ENCODE measurements around the gene DCAF11. TPM values are rescaled to one million over a fixed set of nuclear protein-coding genes. Genes with fewer than 3 reads are reported as not detected.
A peak's percentile ranks its signal among the peaks of the same experiment; 100 is the strongest.

The DCAF11 gene
- total RNA-seq, 1 donor from 2014 or later: 85.6 TPM

- Histone ChIP-seq H3K9ac (ENCODE audit: low read depth in 1 of 3, low read length in 3 of 3) (peak overlapping the region in 1 of 3 donors; percentile 27), H3K27ac (ENCODE audit: low read depth, low read length) (no peak overlapping the region), H3K27me3 (ENCODE audit: control insufficient read depth in 3 of 3, insufficient read depth in 3 of 3, low read length in 3 of 3) (no peaks in the 10 kb centered on the region), H3K9me3 (ENCODE audit: control insufficient read depth in 3 of 3, low read length in 3 of 3) (no peaks in the 10 kb centered on the region), H3K36me3 (ENCODE audit: control insufficient read depth in 3 of 3, insufficient read depth in 3 of 3, low read length in 3 of 3) (peaks cover 53 to 61% (median 57%) of the 10 kb centered on the region in 3 donors), H3K4me1 (ENCODE audit: control insufficient read depth in 3 of 3, insufficient read depth in 3 of 3, low read length in 3 of 3) (peaks cover 12 to 20% (median 13%) of the 10 kb centered on the region in 3 donors), H3K4me3 (ENCODE audit: low read length in 3 of 3) (no peak overlapping the region)
These were observed 42.3 kb downstream of the DCAF11 start for GRCh38 chr14:24156840-24157239.

- Histone ChIP-seq H3K4me3 (ENCODE audit: low read length in 3 of 3) (no peak overlapping the region), H3K4me1 (ENCODE audit: control insufficient read depth in 3 of 3, insufficient read depth in 3 of 3, low read length in 3 of 3) (peaks cover 14 to 25% (median 18%) of the 10 kb centered on the region in 3 donors), H3K27ac (ENCODE audit: low read depth, low read length) (no peak overlapping the region), H3K9me3 (ENCODE audit: control insufficient read depth in 3 of 3, low read length in 3 of 3) (no peaks in the 10 kb centered on the region), H3K9ac (ENCODE audit: low read depth in 1 of 3, low read length in 3 of 3) (no peak overlapping the region), H3K36me3 (ENCODE audit: control insufficient read depth in 3 of 3, insufficient read depth in 3 of 3, low read length in 3 of 3) (peaks cover 49 to 57% (median 54%) of the 10 kb centered on the region in 3 donors), H3K27me3 (ENCODE audit: control insufficient read depth in 3 of 3, insufficient read depth in 3 of 3, low read length in 3 of 3) (no peaks in the 10 kb centered on the region)
These were observed 42.8 kb downstream of the DCAF11 start for GRCh38 chr14:24157331-24157730.

- Histone ChIP-seq H3K4me3 (ENCODE audit: low read length in 3 of 3) (no peak overlapping the region), H3K36me3 (ENCODE audit: control insufficient read depth in 3 of 3, insufficient read depth in 3 of 3, low read length in 3 of 3) (peaks cover 64 to 68% (median 65%) of the 10 kb centered on the region in 3 donors), H3K9ac (ENCODE audit: low read depth in 1 of 3, low read length in 3 of 3) (peak overlapping the region in 1 of 3 donors; percentile 40), H3K4me1 (ENCODE audit: control insufficient read depth in 3 of 3, insufficient read depth in 3 of 3, low read length in 3 of 3) (peaks cover 24 to 34% (median 25%) of the 10 kb centered on the region in 3 donors), H3K27ac (ENCODE audit: low read depth, low read length) (peak overlapping the region; percentile 88), H3K9me3 (ENCODE audit: control insufficient read depth in 3 of 3, low read length in 3 of 3) (no peaks in the 10 kb centered on the region), H3K27me3 (ENCODE audit: control insufficient read depth in 3 of 3, insufficient read depth in 3 of 3, low read length in 3 of 3) (no peaks in the 10 kb centered on the region)
These were observed 45.4 kb downstream of the DCAF11 start for GRCh38 chr14:24159777-24160498.

- peak overlapping the region in 1 of 3 donors; percentile 54 for H3K9ac ChIP-seq (ENCODE audit: low read depth in 1 of 3, low read length in 3 of 3)
- peaks cover 64 to 68% (median 65%) of the 10 kb centered on the region in 3 donors for H3K36me3 ChIP-seq (ENCODE audit: control insufficient read depth in 3 of 3, insufficient read depth in 3 of 3, low read length in 3 of 3)
- peak overlapping the region; percentile 88 for H3K27ac ChIP-seq (ENCODE audit: low read depth, low read length)
- H3K27me3 ChIP-seq (ENCODE audit: control insufficient read depth in 3 of 3, insufficient read depth in 3 of 3, low read length in 3 of 3): no peaks in the 10 kb centered on the region
- no peak overlapping the region for H3K4me3 ChIP-seq (ENCODE audit: low read length in 3 of 3)
- H3K9me3 ChIP-seq (ENCODE audit: control insufficient read depth in 3 of 3, low read length in 3 of 3): no peaks in the 10 kb centered on the region
- peaks cover 24 to 30% (median 25%) of the 10 kb centered on the region in 3 donors for H3K4me1 ChIP-seq (ENCODE audit: control insufficient read depth in 3 of 3, insufficient read depth in 3 of 3, low read length in 3 of 3)
These were observed 45.9 kb downstream of the DCAF11 start for GRCh38 chr14:24160499-24160849.

- H3K4me3 ChIP-seq (ENCODE audit: low read length in 3 of 3): peak within 1 kb of the TSS; percentile 84 to 92 (median 90)
- H3K27ac ChIP-seq (ENCODE audit: low read depth, low read length): peak within 1 kb of the TSS; percentile 88
- peaks cover 64 to 68% (median 65%) of the 10 kb centered on the region in 3 donors for H3K36me3 ChIP-seq (ENCODE audit: control insufficient read depth in 3 of 3, insufficient read depth in 3 of 3, low read length in 3 of 3)
- H3K27me3 ChIP-seq (ENCODE audit: control insufficient read depth in 3 of 3, insufficient read depth in 3 of 3, low read length in 3 of 3): no peaks in the 10 kb centered on the region
- H3K4me1 ChIP-seq (ENCODE audit: control insufficient read depth in 3 of 3, insufficient read depth in 3 of 3, low read length in 3 of 3): peaks cover 24 to 30% (median 25%) of the 10 kb centered on the region in 3 donors
- no peaks in the 10 kb centered on the region for H3K9me3 ChIP-seq (ENCODE audit: control insufficient read depth in 3 of 3, low read length in 3 of 3)
- H3K9ac ChIP-seq (ENCODE audit: low read depth in 1 of 3, low read length in 3 of 3): peak within 1 kb of the TSS; percentile 80 to 93 (median 91)
These were observed 46.5 kb downstream of the DCAF11 start, which contains the start of gene IRF9 for GRCh38 chr14:24160850-24161804. IRF9 (plus strand) TSS chr14:24161265; CDS start chr14:24162145, 880 bp downstream.

GRCh38 chr14:24162093-24162492 is 47.5 kb downstream of the DCAF11 start:
- peaks cover 61 to 67% (median 67%) of the 10 kb centered on the region in 3 donors for H3K36me3 ChIP-seq (ENCODE audit: control insufficient read depth in 3 of 3, insufficient read depth in 3 of 3, low read length in 3 of 3)
- H3K27ac ChIP-seq (ENCODE audit: low read depth, low read length): peak overlapping the region; percentile 88
- peaks cover 24 to 30% (median 25%) of the 10 kb centered on the region in 3 donors for H3K4me1 ChIP-seq (ENCODE audit: control insufficient read depth in 3 of 3, insufficient read depth in 3 of 3, low read length in 3 of 3)
- no peaks in the 10 kb centered on the region for H3K9me3 ChIP-seq (ENCODE audit: control insufficient read depth in 3 of 3, low read length in 3 of 3)
- H3K9ac ChIP-seq (ENCODE audit: low read depth in 1 of 3, low read length in 3 of 3): peak overlapping the region in 2 of 3 donors; percentile 80 to 93
- H3K27me3 ChIP-seq (ENCODE audit: control insufficient read depth in 3 of 3, insufficient read depth in 3 of 3, low read length in 3 of 3): no peaks in the 10 kb centered on the region
- H3K4me3 ChIP-seq (ENCODE audit: low read length in 3 of 3): peak overlapping the region; percentile 84 to 92 (median 90)

- Histone ChIP-seq H3K9me3 (ENCODE audit: control insufficient read depth in 3 of 3, low read length in 3 of 3) (no peaks in the 10 kb centered on the region), H3K9ac (ENCODE audit: low read depth in 1 of 3, low read length in 3 of 3) (no peak overlapping the region), H3K27ac (ENCODE audit: low read depth, low read length) (no peak overlapping the region), H3K36me3 (ENCODE audit: control insufficient read depth in 3 of 3, insufficient read depth in 3 of 3, low read length in 3 of 3) (peaks cover 52 to 58% (median 56%) of the 10 kb centered on the region in 3 donors), H3K27me3 (ENCODE audit: control insufficient read depth in 3 of 3, insufficient read depth in 3 of 3, low read length in 3 of 3) (no peaks in the 10 kb centered on the region), H3K4me3 (ENCODE audit: low read length in 3 of 3) (no peak overlapping the region), H3K4me1 (ENCODE audit: control insufficient read depth in 3 of 3, insufficient read depth in 3 of 3, low read length in 3 of 3) (peaks cover 24 to 30% (median 25%) of the 10 kb centered on the region in 3 donors)
These were observed 50.0 kb downstream of the DCAF11 start for GRCh38 chr14:24164518-24164991.

- Histone ChIP-seq H3K4me3 (ENCODE audit: low read length in 3 of 3) (no peak overlapping the region), H3K9me3 (ENCODE audit: control insufficient read depth in 3 of 3, low read length in 3 of 3) (no peaks in the 10 kb centered on the region), H3K27me3 (ENCODE audit: control insufficient read depth in 3 of 3, insufficient read depth in 3 of 3, low read length in 3 of 3) (peaks cover 0 to 7% (median 4%) of the 10 kb centered on the region in 3 donors), H3K9ac (ENCODE audit: low read depth in 1 of 3, low read length in 3 of 3) (no peak overlapping the region), H3K27ac (ENCODE audit: low read depth, low read length) (no peak overlapping the region), H3K36me3 (ENCODE audit: control insufficient read depth in 3 of 3, insufficient read depth in 3 of 3, low read length in 3 of 3) (peaks cover 39 to 47% (median 45%) of the 10 kb centered on the region in 3 donors), H3K4me1 (ENCODE audit: control insufficient read depth in 3 of 3, insufficient read depth in 3 of 3, low read length in 3 of 3) (peaks cover 19 to 26% (median 21%) of the 10 kb centered on the region in 3 donors)
These were observed 51.2 kb downstream of the DCAF11 start for GRCh38 chr14:24165785-24166184.

- Histone ChIP-seq H3K9me3 (ENCODE audit: control insufficient read depth in 3 of 3, low read length in 3 of 3) (no peaks in the 10 kb centered on the region), H3K9ac (ENCODE audit: low read depth in 1 of 3, low read length in 3 of 3) (no peak overlapping the region), H3K27ac (ENCODE audit: low read depth, low read length) (no peak overlapping the region), H3K4me1 (ENCODE audit: control insufficient read depth in 3 of 3, insufficient read depth in 3 of 3, low read length in 3 of 3) (peaks cover 13 to 17% (median 15%) of the 10 kb centered on the region in 3 donors), H3K36me3 (ENCODE audit: control insufficient read depth in 3 of 3, insufficient read depth in 3 of 3, low read length in 3 of 3) (peaks cover 39 to 47% (median 45%) of the 10 kb centered on the region in 3 donors), H3K4me3 (ENCODE audit: low read length in 3 of 3) (no peak overlapping the region), H3K27me3 (ENCODE audit: control insufficient read depth in 3 of 3, insufficient read depth in 3 of 3, low read length in 3 of 3) (peaks cover 0 to 22% (median 19%) of the 10 kb centered on the region in 3 donors)
These were observed 53.0 kb downstream of the DCAF11 start for GRCh38 chr14:24167469-24168114.

All from skeletal muscle tissue (tissue), 4 donors.